ENCODE results near the gene PKD1L1.

Gene PKD1L1

GRCh38 chr7:47726047-47726726 is 222.1 kb downstream of the PKD1L1 start:
- DNase-seq: no peak

- DNase-seq: no peak
Observed at GRCh38 chr7:47725031-47725780, 223.1 kb downstream of the PKD1L1 start.
